ENCODE measurements around the gene MYO3B.
"Not testable (repeated sequence)": the region's sequence is repeated elsewhere in the genome, so short reads cannot be mapped to it uniquely, and the experiment has no call there.

MYO3B gene

DNA sequence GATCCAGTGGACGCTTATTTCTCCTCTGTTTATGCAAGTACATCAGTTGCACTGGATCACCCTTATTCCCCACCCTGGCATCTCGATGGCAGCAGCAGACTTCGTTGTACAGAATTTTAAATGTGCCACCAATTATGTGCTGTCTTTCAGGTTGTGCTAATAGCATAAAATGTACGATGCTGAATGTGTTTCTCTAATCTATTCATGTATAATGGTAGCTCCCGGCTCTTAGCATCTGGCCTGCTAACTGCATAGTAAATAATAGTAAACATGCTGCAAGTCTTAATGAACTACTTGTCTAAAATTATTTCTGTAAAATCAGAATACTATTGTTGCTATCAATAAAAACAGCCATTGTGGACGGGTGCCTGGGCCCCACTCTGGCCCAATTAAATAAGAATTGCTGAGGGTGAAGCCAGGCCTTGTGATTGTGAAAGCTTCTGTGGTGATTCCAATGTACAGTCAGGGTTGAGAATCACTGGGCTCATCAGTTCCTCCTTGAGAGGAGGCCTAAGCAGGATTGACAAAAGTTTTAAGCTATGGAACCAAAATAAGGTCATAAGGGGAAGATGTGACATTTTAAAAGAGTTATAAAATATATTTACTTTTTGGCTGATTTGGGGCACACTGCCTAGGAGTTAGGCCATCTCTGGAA, 14.4 kb upstream of the MYO3B start:
- peak in 1 of 3 experiments; percentile 0 for DNase-seq

DNA sequence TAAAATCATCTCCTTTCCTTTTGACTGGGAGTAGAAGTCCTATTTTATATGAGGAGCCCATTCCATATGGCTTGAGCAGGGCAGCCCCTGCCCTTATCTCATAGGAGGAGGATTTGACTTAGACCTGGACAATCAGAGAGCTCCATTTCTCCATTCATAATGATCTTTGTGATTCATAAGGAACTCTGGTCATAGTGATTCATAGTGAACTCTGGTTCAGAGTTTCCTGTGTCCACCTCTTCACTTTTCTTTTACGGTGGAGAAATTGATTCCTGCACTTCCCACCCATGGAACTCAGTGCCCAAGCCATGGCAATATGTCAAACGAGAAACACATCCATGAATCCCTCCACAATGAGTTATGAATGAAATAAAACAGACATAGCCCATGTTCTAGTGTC, 12.8 kb upstream of the MYO3B start:
- DNase-seq = no peak

DNA sequence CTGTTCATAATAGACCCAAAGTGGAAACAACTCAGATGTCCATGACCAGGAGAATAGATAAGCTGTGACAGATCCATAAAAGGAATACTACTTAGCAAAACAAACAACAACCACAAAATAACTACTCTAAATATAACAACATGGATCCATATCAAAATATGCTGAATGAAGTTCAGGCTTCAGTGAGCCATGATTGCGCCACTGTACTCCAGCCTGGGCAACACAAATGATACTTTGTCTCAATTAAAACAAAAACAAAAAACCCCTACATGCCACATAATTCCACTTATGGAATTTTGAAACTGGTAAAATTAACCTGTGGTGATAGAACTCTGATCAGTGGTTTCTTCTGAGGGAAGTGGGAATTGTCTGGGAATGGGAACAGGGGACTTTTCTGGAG, 11.2 kb upstream of the MYO3B start:
- no peak for DNase-seq

DNA sequence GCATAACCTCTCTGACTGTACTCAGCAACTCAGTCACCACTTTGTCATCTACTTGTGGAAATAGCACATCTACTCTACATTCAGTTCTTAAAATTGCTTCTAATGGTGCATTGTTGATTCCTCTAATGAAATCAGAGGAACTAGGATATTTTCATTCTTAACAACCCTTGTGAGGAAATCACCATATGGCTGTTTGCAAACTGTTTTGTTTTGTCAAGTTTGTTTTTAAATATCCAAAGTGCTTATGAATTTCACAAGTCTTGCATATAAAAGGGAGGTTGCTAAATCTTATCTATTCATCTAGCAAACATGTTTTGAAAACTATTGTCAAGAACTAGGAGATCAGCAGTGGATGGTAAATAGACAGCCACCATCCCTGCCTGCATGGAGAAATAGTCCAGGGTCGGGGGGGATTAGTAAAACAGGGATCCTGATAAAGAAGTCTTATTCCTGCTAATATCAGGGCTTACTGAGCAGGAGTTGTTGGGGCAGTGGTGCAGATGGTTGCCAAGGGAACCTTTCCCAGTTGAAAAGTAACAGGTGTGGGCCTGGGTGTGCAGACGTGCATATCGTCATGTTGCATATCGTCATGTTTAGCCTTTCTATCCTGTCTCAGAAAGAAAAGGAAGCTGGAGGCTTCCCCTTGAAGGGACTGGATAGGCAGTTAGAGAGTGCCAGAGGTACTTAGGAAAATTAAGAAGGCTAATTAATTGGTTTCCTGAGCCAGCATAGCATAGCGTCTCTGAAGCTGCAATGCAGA, 7.5 kb upstream of the MYO3B start:
- peak in 2 of 3 experiments; percentile 11 to 39 for DNase-seq

DNA sequence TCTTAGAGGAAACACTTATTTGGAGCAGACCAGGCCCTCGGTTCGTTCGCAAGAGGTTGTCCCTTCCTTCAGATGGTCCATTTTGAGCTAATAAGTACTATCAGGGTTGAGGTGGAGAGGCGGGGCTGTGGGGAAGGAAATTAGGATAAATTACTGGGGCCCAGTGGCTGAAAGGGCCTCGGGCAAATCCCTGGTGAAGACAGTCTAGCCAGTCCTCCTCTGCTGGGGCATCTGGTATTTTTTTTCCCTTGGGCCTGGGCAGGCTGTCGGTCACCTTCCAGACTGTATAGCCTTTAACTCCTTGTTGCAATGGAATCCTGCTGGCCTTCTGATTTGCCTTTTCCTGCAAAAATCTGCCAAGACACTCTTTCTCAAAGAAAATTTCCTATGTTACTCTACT, 1.7 kb upstream of the MYO3B start:
- DNase-seq = no peak

DNA sequence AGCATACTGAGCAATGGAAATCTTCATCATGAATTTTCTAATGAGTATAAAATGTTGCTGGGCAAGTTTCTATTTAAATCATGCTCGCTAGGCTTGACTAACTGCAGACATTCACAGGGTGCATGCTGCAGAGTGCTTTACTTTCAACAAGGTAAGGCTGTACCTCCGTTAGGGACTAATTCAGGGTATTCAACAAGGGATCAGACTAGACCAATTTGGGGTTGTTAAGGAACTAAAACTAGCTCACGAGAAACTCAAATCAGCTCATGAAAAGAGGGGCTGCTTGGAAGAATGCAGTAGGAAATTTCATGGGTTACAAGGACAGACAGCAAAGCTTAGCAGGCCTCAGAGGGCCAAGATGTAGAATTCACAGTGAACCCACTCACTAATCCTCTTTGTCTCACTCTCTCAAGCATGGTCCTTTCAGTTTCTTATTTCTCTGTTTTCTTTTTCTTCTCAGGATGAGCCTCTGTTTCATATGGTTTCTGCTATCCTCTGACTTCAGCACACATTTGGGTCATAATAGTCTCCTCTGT, 2.2 kb downstream of the MYO3B start:
- DNase-seq = no peak

DNA sequence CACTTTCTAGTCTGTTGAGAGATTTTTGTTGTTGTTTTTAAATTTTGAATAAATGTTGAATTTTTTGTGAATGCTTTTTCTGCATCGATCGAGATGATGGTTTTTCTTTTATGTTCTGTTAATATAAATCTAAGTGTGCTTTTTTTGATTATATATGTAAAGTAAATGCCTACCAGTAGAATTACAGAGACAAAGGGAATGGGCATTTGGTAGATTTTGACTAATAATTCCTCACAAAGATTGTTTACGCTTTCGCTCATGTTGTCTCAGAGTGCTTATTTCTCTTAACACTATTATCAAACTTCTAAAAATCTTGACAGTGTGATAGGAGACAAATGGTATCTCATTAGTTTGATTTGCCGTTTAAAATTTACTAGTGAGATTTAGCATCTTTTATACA, 3.7 kb downstream of the MYO3B start:
- no peak for DNase-seq

DNA sequence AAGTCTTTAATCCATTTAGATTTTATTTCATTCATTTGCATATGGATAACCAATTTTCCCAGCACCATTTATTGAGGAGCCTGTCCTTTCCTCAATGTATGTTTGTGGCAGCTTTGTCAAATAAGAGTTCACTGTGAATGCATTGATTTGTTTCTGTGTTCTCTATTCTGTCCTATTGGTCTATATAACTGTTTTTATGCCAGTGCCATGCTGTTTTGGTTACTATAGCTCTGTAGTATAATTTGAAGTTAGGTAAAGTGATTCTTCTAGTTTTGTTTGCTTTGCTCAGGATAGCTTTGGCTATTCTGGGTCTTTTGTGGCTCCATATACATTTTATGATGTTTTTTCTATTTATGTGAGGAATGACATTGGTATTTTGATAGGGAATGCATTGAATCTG, 7.4 kb downstream of the MYO3B start:
- DNase-seq = no peak

DNA sequence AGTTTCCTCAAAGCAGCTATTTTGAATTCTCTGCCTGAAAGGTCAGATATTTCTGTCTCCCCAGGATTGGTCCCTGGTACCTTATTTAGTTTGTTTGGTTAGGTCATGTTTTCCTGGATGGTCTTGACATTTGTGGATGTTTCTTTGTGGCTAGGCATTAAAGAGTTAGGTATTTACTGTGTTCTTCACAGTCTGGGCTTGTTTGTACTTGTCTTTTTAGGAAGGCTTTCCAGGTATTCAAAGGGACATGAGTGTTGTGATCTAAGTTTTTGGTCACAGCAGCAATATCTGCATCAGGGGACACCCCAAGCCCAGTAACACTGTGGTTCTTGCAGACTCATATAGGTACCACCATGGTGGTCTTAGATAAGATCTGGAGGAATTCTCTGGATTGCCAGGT, 11.8 kb downstream of the MYO3B start:
- DNase-seq = no peak

DNA sequence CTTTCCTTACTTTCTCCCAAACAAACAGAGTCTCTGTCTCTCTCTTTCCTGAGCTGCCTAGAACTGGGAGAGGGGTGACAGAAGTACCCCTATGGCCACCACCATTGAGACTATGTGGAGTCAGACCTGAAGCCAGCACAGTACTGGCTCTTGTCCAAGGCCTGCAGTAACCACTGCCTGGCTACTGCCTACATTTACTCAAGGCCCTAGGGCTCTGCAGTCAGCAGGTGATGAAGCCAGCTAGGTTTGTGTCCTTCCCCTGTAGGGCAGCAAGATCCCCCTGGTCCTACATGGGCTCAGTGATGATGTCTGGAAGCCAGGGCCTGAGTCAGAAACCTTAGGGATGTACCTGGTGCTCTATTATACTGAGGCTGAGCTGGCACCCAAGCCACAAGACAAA, 12.2 kb downstream of the MYO3B start:
- no peak for DNase-seq

DNA sequence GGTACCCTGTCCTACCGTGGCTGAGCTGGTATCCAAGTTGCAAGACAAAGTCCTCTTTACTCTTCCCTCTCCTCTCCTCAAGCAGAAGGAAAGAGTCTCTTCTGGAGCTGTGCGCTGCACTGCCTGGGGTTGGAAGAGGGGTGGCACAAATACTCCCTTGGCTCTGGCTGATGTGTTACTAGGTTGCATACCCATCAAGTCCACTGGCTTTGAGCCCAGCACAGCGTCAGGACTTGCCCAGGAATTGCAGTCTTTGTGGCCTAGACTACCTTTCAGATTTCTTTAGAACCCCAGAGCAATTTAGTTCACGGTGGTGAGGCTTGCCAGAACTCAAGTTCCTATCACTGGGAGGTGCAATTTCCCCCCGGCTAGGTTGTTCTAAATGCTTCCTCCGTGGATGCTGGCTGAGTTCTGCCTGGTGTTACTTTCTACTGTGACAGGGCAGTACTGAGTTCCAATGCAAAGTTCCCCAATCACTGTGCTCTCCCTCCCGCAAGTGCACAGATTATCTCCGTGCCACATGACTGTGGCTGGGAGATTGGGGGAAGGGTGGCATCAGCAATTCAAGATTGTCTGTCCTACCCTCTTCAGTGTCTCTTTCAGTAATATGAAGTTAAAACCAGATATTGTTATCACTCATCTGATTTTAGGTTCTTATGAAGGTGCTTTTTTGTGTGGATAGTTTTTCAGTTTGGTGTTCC, 13.4 kb downstream of the MYO3B start:
- DNase-seq = no peak

DNA sequence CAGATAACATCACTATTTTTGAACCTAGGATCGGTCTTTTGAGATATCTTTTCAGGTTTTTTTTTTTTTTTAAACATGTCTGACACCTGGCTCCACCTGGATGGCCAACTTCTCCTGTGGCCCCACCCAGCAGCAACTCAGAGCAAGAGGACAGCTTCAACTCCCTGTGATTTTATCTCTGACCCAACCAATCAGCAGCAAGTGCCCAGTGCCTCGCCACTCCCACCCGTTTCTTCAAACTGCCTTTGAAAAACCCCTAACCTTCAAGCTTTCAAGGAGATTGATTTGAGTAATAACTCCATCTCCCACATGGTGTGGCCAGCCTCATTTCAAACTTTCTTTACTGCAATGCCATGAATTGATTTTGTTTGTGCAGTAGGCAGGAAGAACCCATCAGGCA, 19.0 kb downstream of the MYO3B start:
- DNase-seq = no peak

DNA sequence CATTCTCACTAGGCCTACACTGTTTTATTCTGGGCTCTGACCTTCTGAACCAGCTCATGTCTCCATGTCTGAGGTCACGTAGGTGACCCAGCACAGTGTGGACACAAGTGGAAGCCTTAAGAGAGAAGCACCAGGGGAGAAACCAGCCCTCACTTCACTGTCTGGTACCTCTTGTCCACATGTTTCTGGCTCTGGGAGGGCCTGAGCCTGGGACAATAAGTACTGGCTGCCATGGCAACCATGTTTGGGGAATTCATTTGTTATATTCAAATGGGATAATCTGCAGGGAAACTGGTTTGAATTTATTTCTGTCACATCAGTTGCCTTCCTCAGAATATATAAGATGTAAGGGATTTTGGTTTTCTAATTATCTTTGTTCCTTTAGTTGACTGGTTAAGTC, 23.3 kb downstream of the MYO3B start:
- DNase-seq = no peak

DNA sequence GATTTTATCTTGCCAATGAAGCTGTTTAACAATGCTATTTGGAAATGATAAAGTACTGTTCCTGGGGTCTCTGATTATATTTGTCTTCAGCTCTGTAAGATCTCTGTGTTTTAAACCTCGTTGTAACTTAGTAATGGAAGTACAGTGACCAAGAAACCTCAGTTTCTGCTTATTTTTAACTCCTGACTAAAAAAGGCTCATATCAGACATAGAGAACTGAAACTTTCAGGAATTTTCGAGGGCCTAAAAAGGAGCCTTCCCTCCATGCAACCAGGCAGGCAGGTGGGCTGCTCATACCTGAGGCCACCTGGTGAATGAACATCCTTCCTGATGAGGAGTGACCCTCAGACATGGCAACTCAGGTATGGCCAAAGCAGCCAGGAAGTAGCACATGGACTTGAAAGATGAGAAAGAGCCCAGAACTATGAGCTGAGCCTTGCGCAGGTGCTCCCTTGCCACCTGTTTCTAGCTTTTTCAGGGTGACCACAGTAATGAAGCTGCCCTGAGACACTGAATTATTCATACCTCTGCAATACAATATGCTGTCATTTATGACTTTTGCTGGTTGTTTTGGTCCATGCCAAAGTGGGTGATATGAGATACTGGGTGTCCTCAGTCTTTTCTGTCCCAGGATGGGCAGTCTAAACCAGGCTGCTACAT, 23.9 kb downstream of the MYO3B start:
- DNase-seq = no peak

DNA sequence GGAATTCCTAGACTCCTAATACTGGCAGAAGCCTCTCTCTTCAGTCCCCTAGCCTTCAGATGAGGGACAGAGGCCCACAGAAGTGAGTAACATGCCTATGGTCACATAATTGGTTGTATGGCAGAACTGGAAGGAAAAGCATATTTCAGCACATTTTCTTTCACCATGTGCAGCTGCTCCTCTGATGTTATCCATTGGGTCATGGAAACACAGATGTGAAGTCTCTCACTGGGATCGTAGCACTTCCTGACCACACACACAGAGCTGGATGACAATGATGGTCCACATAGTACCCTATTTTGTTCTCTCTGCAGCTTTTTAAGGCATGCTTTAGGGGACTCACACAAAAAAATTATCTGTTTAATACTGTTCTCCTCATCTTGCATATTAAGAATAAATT, 24.5 kb downstream of the MYO3B start:
- DNase-seq = peak in 1 of 3 experiments; percentile 0

DNA sequence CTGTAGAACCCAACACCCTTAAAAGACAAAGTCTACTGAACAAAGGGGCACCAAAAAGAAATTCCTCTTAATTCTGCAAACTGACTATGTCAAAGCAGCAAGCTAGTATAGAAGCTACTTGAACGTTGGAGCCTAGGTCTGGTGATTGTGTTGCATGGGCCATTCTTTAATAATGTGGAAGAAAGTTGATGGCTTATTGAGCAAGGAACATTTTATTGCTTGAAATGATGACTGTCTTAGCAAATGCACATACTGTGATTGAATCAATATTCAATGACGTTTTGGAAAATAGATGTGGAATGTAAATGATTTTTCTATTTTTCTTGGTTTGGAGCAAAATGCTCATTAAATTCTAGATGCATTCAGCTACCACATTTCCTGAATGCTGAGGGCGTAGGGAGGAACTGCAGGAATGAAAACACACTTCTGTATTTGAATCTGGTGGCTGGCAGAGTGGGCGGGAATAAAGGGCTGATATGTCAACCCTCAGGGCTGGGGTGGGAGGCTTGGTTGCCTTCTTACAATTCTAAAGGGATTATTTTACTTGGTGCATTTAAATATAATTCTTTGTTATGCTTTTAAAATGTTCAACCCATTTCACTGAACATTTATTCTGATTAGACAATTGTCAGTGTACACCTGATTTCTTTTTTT, 26.5 kb downstream of the MYO3B start:
- DNase-seq = no peak

DNA sequence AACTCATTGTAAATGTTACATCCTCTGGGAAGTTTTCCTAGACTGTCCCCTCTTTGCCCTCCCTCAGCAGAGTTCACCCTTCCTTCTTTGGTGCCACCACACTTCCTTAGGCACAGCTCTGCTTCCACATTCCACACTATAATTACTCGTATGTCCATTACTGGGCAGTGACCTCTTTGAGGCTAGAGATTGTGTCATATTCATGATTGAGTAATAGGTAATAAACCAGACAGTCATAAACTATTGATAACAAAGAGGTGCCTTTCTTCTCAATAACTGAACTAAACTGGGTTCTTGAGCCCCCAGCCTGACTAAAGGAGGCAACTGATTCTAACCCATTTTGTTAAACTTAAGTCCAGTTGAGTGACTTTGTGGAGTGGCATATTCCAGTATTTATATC, 28.3 kb downstream of the MYO3B start:
- no peak for DNase-seq

DNA sequence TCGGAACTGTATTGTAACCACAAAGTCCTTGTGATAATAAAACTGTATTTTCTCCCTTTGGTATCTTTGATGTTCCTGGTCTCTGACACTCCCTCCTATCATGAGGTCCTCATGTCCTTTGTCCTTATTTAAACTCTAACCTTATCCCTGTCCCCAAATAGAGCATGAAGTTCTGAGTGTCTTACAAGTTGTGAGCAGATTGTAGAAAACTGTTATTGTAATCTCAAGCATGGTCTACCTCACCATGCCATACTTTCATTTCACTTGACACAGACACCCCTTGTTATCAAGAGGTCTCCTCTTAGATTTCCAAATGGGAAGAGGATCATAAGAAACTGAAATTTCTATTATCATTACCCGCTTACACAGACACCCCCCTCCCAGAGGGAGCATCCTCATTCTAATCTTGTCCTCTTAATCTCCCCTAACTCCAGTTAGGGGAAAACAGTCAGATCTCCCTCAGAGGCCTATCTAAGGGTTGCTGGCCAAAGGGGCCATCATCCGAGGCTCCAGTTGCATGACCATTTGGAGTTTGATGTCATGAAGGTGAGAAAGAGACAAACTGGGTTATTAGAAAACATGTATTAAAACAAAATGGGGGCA, 29.0 kb downstream of the MYO3B start:
- no peak for DNase-seq

DNA sequence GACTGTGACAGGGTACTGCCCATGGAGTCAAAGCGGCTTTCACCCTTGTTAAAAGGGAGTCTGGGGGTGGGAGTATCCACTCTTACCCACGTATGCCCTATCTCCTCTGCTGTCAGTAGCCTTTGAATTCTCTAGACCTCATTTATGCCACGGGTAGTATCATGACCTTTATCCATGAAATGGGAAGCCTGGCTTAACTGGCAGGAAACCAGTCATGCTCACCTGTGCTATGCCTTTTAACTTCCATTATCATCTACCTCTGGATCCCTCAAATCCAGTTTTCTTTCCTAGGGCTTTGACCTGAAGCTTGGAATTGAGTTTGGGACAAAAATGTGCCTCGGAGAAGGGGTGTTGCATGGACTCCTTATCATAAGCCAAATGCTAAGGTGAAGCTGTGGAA, 30.0 kb downstream of the MYO3B start:
- no peak for DNase-seq

DNA sequence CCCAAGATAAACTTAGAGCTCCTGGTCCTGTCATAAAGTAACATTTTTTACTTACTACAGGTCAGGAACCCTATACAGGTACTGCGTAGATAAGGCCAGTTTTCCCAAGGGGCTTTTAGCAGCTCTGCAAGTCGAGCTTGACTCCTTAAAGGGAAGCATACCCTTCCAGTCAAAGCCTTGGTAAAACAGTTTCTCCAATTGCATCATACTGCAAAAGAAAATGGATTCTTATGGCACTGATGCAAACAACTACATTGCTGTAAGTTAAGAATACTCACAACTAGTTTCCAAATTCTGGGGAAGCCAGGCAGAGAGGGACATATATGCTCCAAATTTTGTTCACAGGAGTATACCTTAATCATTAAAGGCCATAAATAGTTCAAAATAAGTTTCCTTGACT, 31.0 kb downstream of the MYO3B start:
- DNase-seq = no peak

DNA sequence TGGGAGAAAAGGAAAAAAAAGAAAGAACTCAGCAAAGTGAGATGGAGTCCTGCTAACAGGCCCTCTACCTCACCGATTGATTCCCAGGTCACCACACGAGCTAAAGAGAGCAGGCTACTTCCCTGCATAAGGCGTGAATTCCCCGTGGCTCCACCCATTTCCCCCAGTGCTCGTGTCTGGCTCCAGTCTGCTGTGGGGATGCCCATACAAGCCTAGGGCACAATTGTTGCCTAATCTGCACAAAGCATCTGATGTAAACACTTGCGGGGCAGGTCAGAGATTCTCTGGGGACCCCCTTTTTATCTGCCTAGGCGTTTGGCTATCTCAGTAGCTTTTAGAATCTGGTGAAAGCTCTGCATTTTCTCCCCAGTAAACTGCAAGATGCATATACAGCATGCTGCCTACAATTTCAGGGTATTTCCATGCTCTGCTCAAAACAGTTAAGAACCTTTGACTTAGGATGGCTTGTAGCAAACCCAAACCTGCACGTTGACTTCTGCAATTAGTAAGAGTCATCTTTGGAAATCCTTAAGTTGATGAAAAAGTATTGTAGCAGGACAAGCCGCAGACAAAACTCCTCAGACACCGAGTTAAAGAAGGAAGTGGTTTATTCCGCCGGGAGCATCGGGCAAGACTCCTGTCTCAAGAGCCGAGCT, 34.8 kb downstream of the MYO3B start:
- DNase-seq = no peak

DNA sequence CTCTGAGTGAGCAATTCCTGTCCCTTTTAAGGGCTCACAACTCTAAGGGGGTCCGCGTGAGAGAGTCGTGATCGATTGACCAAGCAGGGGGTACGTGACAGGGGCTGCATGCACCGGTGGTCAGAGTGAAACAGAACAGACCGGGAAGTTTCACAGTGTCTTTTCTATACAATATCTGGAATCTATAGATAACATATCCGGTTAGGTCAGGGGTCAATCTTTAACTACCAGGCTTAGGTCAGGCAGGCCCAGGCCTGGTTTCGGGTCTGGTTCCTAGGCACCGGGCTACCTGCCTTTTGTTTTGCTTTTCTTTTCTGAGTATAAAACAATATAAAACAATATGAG, 35.3 kb downstream of the MYO3B start:
- not testable (repeated sequence) for DNase-seq

Measured in NCI-H1417 (cell line).